ENCODE data around the gene OR52I2.

Gene OR52I2

DNA sequence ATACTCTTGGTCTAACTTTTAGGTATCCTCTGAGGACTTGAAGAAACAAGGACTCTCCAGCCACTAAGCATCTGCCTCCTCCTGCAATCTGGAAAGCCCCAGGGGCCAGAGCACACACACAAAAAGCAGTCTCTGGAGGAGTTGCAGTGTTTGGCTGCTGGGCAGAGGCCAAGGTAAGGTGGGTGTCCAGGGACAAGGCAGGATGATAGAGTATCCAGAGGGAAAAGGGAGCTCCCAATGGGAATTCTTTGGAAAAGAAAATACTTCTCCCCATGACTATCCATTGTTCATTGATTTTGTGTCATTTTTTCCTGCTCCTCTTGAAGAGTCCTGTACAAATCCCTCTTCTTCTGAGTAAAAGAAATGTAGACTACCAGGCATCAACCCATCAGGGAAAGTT, at the start of gene OR52I2:
TSS of gene OR52I2 (plus strand) at position 301 of the 400 bp plus-strand sequence.
- no peak for DNase-seq

DNA sequence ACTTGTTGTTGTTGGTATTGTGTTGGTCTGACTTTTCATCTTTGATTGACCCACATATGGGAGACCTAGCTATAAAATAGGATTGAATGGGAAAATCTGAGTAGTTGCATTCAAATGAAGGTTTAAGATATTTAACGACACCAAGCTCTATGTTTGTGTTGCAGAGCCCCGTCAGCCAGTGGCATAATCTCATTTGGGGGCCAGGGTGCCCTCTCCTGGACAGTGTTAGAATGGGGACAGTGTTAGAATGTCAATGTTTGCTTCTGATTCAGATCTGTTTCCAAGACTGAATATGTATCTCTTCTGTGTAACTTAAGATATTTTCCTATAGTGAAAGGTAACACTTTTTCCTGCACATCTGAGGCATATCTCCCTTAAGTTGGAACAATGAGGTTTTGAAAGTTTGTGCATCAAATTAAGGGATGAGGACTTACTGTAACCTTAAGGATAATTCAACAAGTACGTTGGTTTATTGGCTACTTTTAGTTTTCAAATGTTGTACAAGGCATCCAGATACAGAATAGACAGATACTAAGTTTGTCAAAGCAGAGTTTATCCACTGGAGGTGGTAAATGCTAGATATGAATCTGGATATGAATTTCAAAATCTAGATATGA, 41.8 kb upstream of the OR52I2 start:
- DNase-seq, result no peak

DNA sequence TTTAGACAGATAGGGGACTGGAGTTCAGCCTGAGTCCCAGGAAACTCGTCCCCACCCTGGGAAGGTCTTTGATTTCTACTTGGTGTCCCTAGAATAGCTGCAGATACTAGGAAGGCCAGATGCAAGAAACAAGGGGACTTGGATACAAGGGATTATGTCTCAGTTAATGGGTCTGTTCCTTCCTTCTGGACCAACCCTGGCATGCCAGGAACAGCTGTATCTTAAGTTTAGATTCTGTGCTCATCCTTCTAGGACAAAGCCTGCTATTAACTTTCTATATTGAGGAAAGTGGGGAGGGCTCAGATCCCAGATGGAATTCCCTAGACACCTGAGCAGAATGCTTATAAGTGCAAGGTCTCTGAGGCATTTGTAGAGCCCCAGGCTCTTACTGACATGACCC, 40.5 kb upstream of the OR52I2 start:
- no peak for DNase-seq

DNA sequence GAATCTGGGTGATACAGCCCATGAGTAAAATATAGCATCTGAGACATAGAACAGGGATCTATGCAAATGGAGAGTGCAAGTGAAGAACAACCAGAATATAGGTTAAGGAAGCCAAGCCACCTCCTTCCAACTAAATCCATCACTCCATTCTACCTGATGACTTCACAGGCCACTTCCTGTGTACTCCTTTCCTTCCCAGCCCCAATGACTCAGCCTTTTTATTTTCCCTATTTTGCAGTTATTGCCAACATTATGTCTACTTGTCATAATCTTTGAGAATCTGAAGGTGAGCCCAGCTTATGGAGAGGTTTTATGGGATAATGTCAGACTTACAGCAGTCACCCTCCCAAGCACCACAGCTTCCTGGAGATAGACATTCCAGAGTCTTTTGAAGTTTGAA, 38.0 kb upstream of the OR52I2 start:
- no peak for DNase-seq

DNA sequence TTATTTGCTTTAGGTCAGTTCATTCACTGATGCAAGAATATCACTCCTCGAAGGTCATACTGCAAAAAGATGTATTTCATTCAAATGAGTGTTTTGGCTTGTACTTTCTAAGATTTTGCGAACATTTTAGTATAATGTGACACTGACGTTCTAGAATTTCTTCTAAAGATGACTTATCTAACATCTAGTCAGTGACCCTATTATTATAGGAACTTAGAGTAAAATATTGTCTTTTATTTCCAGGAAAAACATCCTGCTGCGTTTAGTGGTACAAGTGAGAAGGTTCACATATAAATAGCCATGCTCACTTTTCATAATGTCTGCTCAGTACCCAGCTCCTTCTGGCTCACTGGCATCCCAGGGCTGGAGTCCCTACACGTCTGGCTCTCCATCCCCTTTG, 36.7 kb upstream of the OR52I2 start, which contains the start of gene OR52M1:
TSS of gene OR52M1 (plus strand) at position 301 of the 400 bp plus-strand sequence. CDS start at position 301, 0 bp downstream.
- no peak for DNase-seq

DNA sequence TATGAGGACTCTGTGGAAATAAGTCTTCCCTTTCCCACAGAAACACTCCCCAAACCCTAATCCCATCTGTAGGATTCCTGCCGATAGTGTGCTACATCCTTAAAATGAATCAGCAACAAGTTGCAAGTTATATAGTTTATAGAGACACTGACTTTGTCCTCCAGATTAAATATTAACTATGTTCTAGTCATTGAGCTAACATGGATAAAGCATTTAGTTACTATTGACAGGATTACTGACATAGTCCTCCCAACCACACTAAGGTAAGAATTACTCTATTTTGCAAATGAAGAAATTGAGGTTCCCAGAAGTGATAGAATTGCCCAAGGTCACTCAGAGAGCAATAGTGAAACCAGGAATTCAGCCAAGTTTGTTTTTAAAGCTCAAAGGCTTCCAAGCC, 34.7 kb upstream of the OR52I2 start:
- no peak for DNase-seq

DNA sequence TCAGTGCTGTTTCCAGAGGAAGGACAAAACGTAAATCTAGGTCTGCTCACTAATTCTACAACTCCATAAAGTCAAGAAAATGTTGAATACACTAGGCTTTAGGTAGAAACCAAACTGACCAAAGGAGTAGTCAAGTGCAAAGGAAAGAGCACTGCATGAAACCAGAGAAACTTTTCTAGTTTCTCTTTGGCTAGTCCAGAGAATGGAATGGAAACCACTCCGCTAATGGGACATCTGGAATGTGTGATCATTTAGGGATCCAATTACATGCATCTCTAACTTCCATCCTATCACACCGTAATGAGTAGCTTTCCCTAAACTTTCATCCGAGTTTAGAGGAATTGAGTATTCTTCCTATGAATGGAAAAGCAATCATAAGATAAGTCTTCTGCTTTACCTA, 34.1 kb upstream of the OR52I2 start:
- no peak for DNase-seq

DNA sequence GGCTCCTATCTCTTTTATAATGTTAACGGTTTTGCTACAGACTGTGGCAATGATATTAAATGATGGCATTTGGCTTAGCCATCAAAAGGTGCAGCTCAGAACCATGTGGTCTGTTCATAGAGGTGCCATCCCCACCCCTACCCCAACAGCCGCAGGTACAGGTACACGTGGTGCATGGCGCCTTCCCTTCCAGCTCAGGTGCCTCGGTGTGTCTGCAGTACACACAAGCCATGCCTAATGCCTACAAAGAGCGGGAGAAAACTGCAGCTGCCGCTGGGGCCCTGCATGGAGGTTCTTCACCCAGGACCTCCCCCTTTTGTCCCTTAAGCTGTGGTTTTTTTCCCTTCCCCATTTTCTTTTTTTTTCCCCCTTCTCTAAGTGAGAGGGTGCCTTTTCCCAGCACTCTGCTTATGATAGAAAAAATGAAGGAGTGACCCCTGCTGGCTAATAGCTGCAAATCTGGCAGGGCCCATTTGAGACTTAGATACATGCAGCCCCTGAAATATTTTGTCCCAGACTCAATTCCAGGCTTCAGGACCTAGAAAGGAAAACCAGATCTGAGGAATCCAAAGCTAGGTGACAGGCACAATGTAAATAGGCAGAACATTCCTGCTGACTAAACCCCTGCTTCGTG, 30.1 kb upstream of the OR52I2 start:
- no peak for DNase-seq

DNA sequence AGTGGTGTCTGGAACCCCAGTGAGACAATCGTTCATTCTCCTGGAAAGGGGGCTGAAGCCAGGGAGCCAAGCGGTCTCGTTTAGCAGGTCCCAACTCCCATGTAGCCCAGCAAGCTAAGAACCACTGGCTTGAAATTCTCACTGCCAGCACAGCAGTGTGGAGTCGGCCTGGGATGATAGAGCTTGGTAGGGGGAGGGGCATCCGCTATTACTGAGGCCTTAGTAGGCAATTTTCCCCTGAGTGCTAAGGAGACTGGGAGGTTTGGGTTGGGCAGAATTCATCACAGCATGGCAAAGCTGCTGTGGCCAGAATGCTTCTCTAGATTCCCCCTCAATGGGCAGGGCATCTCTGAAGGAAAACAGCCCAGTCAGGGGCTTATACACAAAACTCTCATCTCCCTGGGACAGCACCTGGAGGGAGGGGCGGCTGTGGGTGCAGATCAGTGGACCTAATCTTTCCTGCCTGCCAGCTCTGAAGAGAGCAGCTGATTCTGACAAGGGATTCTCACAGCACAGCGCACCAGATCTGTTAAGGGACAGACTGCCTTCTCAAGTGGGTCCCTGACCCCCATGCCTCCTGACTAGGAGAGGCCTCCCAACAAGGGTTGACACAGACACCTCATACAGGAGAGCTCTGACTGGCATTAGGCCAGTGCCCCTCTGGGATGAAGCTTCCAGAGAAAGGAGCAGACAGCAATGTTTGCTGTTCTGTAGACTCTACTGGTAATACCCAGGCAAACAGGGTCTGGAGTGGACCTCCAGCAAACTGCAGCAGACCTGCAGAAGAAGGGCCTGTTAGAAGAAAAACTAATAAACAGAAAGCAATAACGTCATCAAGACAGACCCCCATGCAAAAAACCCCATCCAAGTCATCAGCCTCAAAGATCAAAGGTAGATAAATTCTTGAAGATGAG, 21.8 kb upstream of the OR52I2 start:
- DNase-seq, result no peak

DNA sequence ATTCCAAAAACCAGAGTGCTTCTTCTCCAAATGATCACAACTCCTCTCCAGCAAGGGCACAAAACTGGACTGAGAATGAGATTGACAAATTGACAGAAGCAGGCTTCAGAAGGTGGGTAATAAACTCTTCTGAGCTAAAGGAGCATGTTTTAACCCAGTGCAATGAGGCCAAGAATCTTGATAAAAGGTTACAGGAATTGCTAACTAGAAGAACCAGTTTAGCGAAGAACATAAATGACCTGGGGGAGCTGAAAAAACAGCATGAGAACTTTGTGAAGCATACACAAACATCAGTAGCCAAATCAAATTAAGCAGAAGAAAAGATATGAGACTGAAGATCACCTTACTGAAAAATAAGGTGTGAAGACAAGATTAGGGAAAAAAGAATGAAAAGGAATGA, 21.1 kb upstream of the OR52I2 start:
- DNase-seq, result no peak

DNA sequence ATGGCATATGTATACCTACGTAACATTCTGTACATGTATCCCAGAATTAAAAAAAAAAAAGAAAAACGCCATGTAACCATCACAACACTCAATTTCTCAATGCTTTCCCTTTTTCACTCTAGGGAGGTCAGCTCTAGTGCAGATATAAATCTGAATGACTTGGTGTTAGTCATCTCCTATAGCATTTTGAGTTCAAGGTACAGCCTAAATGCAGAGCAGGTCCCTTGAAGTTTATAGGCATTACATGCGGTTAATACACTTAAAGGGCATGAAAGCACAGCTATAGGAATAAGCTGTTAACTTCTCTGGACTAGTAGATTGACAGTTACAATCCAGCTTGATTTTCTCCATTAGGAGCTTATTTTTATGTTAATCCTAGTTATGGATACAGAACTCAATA, 16.2 kb upstream of the OR52I2 start:
- DNase-seq, result no peak

DNA sequence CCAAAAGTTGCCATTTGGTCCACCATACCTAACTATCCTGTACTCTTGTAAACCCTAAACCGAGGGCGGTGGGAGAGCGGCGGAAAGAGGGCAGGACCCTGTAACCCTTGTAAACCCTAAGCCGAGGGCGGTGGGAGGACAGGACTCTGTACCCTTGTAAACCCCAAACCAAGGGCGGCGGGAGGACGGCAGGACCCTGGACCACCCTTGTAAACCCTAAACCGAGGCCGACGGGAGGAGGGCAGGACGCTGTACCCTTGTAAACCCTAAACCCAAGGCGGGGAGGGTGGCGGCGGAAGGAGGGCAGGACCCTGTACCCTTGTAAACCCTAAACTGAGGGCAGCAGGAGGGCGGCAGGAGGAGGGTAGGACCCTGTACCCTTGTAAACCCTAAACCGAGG, 12.5 kb upstream of the OR52I2 start:
- no peak for DNase-seq

DNA sequence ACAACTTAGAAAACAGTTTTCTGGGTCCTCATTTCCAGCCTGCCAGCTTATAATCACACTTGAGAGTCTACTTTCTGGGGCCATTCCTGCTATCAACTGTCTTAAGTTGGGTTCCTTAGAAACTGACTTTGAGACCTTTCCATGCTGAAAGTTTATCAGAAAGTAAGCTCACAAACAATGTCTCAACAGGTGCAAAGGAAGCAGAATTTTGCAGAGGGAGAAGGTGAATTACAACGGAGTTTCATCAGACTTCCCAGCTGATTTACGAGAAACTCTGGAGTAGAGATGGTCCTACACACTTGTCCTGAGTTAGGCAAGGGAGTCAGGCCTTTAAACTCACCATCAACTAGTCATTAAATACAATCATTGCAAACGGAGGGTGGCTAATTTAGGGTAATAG, 4.7 kb upstream of the OR52I2 start:
- DNase-seq, result no peak

DNA sequence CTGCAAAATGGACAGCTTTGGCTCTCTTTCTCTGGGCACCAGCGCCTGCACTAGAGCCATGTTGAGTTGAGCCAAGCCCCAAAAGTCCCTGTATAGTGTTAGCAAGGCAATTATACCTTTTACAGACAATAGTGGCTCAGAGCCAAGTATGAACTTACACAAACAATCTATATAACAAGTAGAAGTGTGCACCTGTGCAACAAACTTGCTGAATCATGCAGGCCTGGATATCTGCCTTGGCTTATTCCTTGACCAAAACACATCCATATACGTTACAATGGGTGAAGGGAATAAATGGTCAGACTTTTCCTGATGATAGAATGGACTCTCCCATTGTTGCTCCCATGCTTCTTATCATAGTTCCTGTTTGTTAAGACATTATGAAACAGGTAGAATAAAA, 3.8 kb upstream of the OR52I2 start:
- DNase-seq, result no peak

DNA sequence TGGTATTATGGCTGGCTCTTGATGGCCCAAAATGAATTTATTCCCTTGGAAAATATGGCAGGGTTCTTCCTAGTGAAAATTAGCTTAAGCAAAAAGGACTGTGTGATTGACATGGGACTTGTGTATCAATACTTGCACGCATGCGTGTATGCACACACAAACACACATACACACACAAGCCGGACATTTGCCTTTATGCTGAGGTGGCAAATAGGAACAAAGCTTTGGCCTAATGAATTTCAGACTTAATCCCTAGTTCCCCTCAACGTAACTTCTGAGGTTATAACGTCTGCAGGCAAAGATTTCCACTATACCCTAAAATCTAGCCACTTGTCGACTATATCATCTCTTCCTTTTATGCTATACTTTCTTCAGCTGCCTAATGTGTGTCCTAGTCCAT, 2.9 kb upstream of the OR52I2 start:
- no peak for DNase-seq

DNA sequence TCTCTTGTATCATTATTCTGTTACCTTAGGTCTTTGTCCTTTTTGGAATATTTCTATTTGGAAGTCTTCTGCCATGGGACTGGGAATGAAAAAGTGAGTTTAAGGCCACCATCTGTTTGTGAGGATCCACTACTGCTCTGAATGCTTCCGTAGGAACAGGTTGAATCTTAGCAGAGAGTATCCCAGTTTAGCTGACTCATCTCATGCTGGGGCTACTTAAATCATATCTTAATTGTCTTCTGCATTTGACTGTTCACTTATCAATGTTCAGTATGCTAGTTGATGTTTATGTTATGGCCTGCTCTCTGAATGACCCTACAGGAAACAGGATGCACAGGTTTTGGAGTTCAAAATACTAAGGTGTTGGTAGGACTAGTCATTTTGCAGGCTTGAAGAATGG, 1.4 kb upstream of the OR52I2 start:
- DNase-seq, result no peak

DNA sequence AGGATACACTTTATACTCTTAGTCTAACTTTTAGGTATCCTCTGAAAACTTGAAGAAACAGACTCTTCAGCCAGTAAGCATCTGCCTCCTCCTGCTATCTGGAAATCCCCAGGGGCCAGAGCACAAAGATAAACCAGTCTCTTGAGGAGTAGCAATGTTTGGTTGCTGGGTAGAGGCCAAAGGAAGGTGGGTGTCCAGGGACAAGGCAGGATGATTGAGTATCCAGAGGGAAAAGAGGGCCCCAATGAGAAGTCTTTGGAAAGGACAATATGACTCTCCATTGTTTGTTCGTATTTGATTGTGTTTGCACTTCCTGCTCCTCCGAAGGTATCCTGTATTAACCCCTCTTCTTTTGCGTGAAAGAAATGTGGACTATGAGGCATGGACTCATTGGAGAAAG, 7.5 kb downstream of the OR52I2 start:
- no peak for DNase-seq

DNA sequence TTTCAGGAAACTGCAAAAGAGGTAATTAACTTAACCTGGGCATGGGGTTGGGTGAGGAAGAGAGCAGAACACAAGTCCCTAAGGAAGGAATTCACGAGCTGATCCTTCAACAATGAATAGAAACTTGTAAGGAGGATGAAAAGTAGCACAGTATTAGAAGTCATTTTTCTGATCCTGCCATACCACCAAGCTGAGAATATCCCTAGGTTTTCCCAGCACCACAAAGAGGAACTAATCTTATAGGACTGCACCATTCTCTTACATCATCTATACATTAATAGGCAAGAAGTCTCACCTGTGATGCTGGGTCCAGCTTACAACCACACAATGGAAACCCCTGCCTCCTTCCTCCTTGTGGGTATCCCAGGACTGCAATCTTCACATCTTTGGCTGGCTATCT, 12.2 kb downstream of the OR52I2 start, which contains the start of gene OR52I1:
TSS of gene OR52I1 (plus strand) at position 301 of the 400 bp plus-strand sequence. CDS start at position 301, 0 bp downstream.
- DNase-seq, result no peak

DNA sequence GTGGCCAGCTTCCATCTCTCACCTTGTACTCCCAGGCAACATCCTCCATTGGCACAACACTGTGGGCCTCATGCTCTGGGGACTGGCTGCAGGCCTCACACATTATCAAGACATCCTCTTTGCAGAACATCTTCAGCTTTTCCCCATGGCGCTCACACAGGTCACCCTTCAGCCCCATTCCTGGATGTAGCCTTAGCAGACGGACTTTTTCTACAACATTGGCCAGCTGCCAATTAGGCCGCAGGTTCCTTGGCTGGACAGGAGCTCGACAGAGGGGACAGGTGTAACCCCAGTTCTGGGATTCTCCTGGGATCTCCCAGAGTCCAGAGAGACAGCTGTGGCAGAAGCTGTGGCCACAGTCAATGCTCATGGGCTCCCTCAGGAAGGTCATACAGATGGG, 23.5 kb downstream of the OR52I2 start:
- no peak for DNase-seq

DNA sequence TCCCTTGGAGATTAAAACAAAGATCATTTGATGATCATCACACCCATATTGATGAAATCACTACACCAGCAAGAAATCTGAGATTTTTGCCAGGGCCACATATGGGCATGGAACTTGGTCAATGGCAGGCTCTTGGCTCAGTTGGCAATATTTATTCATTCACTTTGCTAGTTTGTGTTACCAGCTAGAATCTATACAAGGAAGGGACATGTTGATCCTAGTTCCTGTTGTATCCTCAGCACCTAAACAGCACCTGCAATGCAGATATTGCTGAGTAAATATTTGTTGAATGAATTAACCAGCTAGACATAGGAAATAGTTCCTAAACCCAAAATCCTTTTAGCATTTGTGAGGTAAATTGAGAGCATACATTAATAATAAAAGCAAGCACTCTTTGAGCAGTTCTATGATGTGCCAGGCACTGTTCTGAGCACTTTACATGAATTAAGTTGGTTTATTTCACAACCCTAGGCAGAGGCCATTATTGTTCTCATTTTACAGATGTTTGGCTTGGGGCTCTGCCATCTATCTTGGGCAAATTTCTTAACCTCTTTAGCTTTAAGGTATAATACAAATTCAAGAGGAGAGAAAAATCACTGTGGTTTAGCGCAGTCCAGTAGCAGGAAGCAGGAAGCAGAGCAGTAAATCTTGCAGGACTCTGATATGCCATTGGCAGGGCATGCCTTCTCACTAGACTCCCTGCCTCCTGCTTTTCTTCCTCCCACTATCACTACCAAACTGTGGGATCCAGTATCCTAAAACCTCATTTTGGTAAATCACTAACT, 24.9 kb downstream of the OR52I2 start:
- no peak for DNase-seq

DNA sequence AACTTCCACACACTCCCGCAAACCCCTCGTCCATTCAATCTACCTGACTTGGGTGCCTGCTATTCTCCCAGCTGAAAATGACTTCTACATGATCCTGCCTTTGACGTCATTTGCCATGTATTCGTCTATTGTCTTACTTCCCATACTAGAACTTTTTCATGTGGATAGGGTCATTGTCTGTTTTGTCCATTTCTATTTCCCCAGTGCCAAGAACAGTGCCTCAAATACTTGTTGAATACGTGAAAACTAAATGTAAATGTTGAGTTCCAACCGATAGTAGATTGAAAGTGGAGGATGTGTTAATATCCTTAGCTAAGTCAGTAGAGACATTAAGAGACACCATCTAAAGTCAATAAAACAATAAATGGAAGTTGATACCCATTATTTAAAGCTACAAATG, 25.6 kb downstream of the OR52I2 start:
- no peak for DNase-seq

DNA sequence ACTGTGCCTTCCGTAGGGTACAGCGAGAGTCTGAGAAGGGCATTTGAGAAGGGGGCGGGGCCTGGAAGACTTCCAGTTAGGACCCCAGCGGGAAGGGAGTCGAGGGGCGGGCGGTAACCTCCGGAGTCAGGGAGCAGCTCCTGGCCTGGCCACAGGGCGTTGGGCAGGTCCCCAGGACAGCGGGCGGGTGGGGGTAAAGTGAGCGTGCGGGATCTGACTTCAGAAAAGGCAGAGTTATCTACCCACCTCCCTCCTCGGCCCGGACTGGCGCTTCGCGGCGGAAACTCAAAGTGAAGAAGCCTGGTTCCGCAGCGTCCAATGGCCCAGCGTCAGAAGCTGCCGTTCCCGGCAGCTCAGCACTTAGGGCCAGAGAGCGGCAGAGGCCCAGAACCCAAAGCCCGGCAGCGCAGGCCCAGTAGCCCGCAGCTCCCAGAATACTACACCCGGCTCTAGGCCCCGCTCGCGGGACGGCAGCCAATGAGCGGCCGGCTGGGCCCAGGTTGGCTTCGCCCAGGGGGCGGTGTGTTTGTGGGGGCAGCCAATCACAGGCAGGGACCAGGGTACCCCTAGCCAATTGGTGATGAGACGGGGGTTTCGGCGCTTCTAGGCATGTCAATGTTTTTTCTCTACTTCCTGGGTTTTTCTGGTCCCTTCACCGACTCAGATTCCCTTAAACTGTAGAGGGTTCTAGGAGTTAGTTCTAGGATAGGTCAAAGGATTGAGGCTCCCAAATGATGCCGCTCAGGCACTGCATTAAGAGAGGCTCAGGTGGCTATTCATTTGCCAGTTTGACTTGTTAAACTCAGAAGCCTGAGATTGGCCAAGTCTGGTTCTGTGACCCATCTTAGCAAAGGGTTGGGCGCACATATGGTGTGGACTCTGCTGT, 26.5 kb downstream of the OR52I2 start, which contains the start of gene TRIM68:
TSS of gene TRIM68 (minus strand) at position 451 of the 886 bp plus-strand sequence. CDS start 2,727 bp downstream, outside the sequence.
- peak; percentile 97 for DNase-seq

Data from right forelimb (tissue), 1 donor.